Activated naive CD4-positive, alpha-beta T cell treated with anti-CD3 and anti-CD28 coated beads for 36 hours (primary cell): Measurements from ENCODE around the gene UNC13C. TPM values are rescaled to one million over a fixed set of nuclear protein-coding genes. Genes with fewer than 3 reads are reported as not detected.

ENCODE experiments used
- CTCF ChIA-PET: fragments of 350-600 bp; sonication (Branson Sonifier 250); formaldehyde crosslinking; loops from one replicate; lab custom pipeline; 2021; ENCODE audit warnings: antibody characterized with exemption; lab: Charles Lee
- DNase-seq: peaks from one replicate; pipeline ENCODE4 v3.0.0-alpha.2; 2020
- H3K27ac Mint-ChIP-seq: one replicate; pipeline ENCODE4 v1.8.0; 2021; ENCODE audit warnings: mild to moderate bottlenecking, mixed read lengths
- H3K27me3 Mint-ChIP-seq: one replicate; pipeline ENCODE4 v1.8.0; 2021; ENCODE audit warnings: low read depth, mixed read lengths
- H3K36me3 Mint-ChIP-seq: one replicate; pipeline ENCODE4 v1.8.0; 2021; ENCODE audit warnings: low read depth, mixed read lengths
- H3K4me1 Mint-ChIP-seq: one replicate; pipeline ENCODE4 v1.8.0; 2021; ENCODE audit warnings: low read depth, mixed read lengths
- H3K4me3 Mint-ChIP-seq: one replicate; pipeline ENCODE4 v1.8.0; 2021; ENCODE audit warnings: mild to moderate bottlenecking, moderate library complexity, mixed read lengths
- H3K9me3 Mint-ChIP-seq: one replicate; pipeline ENCODE4 v1.8.0; 2021; ENCODE audit warnings: mixed read lengths
- intact Hi-C: fragments of 100-400 bp; cut with micrococcal nuclease; formaldehyde crosslinking; loops from one replicate; pipeline ENCODE4 v1.15.1; 2023
- total RNA-seq, 2 experiments: library from RNA; stranded (reverse); gene quantifications; one replicate each; pipeline ENCODE4 v1.2.3, GENCODE V29; 2021

Gene UNC13C
- total RNA-seq, 2 experiments from 2014 or later: not detected

DNA sequence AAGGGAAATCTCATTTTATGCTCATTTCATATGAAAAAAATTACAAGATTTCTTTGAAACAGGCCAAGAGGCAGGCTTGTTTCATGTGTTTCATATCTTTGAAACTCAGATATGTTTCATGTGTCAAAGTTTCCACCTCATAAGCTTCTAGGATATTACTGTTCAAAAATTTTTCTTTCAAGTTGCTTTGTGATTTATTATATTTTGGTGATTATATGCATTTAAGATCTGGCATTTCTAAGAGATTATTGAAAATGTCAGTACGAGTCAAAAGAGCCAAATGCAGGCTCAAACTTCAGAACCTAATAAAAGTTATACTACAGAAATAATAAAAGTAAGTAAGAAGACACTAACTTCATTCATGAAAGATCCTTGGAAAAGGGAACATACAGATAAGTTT lies 590.1 kb downstream of the UNC13C start:
- no peak overlapping the region for H3K27ac Mint-ChIP-seq
- H3K4me3 Mint-ChIP-seq: no peak overlapping the region
- CTCF ChIA-PET: no interaction called here
- H3K4me1 Mint-ChIP-seq: no peaks in the 10 kb centered on the region
- no peak for DNase-seq
- H3K9me3 Mint-ChIP-seq: peaks cover 2% of the 10 kb centered on the region
- intact Hi-C loops: no loop called here
- H3K36me3 Mint-ChIP-seq: no peaks in the 10 kb centered on the region
- peaks cover 16% of the 10 kb centered on the region for H3K27me3 Mint-ChIP-seq

- Mint-ChIP-seq H3K4me1 (no peaks in the 10 kb centered on the region), H3K27me3 (peaks cover 6% of the 10 kb centered on the region), H3K27ac (no peak overlapping the region), H3K4me3 (no peak overlapping the region), H3K36me3 (no peaks in the 10 kb centered on the region), H3K9me3 (peaks cover 2% of the 10 kb centered on the region)
- intact Hi-C loops: no loop called here
- CTCF ChIA-PET: no interaction called here
- no peak for DNase-seq
Measured at GRCh38 chr15:54571576-54571975, 593.3 kb downstream of the UNC13C start.

GRCh38 chr15:54575586-54575985 lies 597.3 kb downstream of the UNC13C start:
- H3K4me1 Mint-ChIP-seq: no peaks in the 10 kb centered on the region
- intact Hi-C loops: no loop called here
- no peak overlapping the region for H3K4me3 Mint-ChIP-seq
- CTCF ChIA-PET: no interaction called here
- no peak for DNase-seq
- H3K27ac Mint-ChIP-seq: no peak overlapping the region
- H3K36me3 Mint-ChIP-seq: no peaks in the 10 kb centered on the region
- H3K27me3 Mint-ChIP-seq: peaks cover 6% of the 10 kb centered on the region
- peaks cover 2% of the 10 kb centered on the region for H3K9me3 Mint-ChIP-seq

DNA sequence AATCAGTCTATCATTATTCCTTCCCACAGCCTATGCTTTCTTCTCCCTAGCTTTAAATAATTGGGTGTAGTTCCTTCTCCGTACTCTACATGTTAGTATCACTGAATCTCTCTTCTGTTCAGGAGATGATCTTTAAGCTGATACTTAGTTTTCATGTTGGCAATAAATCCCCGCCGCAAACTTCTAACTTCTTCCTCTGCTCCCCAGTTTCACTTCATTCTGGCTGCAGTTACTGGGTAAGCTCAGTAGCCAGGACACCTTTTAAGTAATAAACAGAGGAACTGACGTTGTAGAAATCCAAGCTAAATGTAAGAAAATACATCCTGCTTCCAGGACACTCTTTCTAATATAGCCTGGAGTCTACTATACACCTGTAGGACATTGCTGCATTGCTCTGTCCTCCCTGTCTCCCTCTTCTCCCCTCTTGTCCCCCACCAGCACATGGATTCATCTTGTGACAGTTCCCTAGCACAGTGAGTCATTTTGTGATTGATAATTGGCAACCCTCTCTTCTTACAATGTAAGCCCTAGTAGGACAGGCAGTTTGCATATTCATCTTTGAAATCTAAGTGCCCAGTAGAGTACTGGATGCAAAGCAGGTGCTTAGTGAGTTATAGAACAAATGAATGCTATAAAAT lies 598.2 kb downstream of the UNC13C start:
- CTCF ChIA-PET: no interaction called here
- Mint-ChIP-seq H3K36me3 (no peaks in the 10 kb centered on the region), H3K27me3 (peaks cover 8% of the 10 kb centered on the region), H3K27ac (no peak overlapping the region), H3K4me1 (no peaks in the 10 kb centered on the region), H3K9me3 (peaks cover 4% of the 10 kb centered on the region), H3K4me3 (no peak overlapping the region)
- no peak for DNase-seq
- intact Hi-C loops: no loop called here

GRCh38 chr15:54577476-54578250 lies 599.4 kb downstream of the UNC13C start:
- H3K27me3 Mint-ChIP-seq: peaks cover 8% of the 10 kb centered on the region
- DNase-seq: no peak
- CTCF ChIA-PET: no interaction called here
- H3K4me3 Mint-ChIP-seq: no peak overlapping the region
- H3K9me3 Mint-ChIP-seq: peaks cover 4% of the 10 kb centered on the region
- no peak overlapping the region for H3K27ac Mint-ChIP-seq
- H3K36me3 Mint-ChIP-seq: no peaks in the 10 kb centered on the region
- intact Hi-C loops: no loop called here
- no peaks in the 10 kb centered on the region for H3K4me1 Mint-ChIP-seq

DNA sequence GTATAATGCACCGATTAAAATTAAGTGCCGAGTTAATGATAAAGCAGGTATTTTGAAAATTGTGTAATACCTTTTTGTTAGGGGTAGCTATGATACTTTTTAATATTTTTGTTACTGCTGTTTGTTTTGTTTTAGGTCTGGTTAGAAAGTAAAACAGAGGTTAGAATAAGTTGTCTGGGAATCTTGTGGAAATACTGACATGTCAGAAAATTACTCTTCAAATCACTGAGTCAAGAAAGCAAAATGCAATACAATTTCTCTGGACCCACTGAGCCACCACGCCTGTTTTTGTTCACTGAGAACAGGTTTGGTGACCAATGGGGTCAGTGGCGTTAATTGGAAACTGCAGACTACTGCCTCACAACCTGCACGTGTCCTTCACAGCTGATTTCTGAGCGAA lies 601.6 kb downstream of the UNC13C start:
- CTCF ChIA-PET: no interaction called here
- DNase-seq: no peak
- Mint-ChIP-seq H3K27me3 (peaks cover 5% of the 10 kb centered on the region), H3K36me3 (no peaks in the 10 kb centered on the region), H3K9me3 (peaks cover 4% of the 10 kb centered on the region), H3K27ac (no peak overlapping the region), H3K4me3 (no peak overlapping the region), H3K4me1 (no peaks in the 10 kb centered on the region)
- intact Hi-C loops: no loop called here

- no peak overlapping the region for H3K27ac Mint-ChIP-seq
- DNase-seq: no peak
- no peaks in the 10 kb centered on the region for H3K4me1 Mint-ChIP-seq
- CTCF ChIA-PET: no interaction called here
- no peak overlapping the region for H3K4me3 Mint-ChIP-seq
- peaks cover 5% of the 10 kb centered on the region for H3K27me3 Mint-ChIP-seq
- peaks cover 4% of the 10 kb centered on the region for H3K9me3 Mint-ChIP-seq
- H3K36me3 Mint-ChIP-seq: no peaks in the 10 kb centered on the region
- intact Hi-C loops: no loop called here
Measured at GRCh38 chr15:54580643-54581042, 602.4 kb downstream of the UNC13C start.

GRCh38 chr15:54582863-54583643 lies 604.8 kb downstream of the UNC13C start:
- Mint-ChIP-seq H3K36me3 (no peaks in the 10 kb centered on the region), H3K4me3 (no peak overlapping the region), H3K27me3 (peaks cover 3% of the 10 kb centered on the region), H3K27ac (no peak overlapping the region), H3K9me3 (peaks cover 4% of the 10 kb centered on the region), H3K4me1 (no peaks in the 10 kb centered on the region)
- CTCF ChIA-PET: no interaction called here
- no peak for DNase-seq
- intact Hi-C loops: no loop called here

- CTCF ChIA-PET: no interaction called here
- Mint-ChIP-seq H3K27ac (no peak overlapping the region), H3K9me3 (peaks cover 4% of the 10 kb centered on the region), H3K4me3 (no peak overlapping the region), H3K4me1 (no peaks in the 10 kb centered on the region), H3K27me3 (peaks cover 3% of the 10 kb centered on the region), H3K36me3 (no peaks in the 10 kb centered on the region)
- intact Hi-C loops: no loop called here
- DNase-seq: no peak
Measured at GRCh38 chr15:54585063-54585462, 606.8 kb downstream of the UNC13C start.

GRCh38 chr15:54594115-54594514 lies 615.9 kb downstream of the UNC13C start:
- no peaks in the 10 kb centered on the region for H3K4me1 Mint-ChIP-seq
- H3K9me3 Mint-ChIP-seq: peaks cover 5% of the 10 kb centered on the region
- H3K36me3 Mint-ChIP-seq: no peaks in the 10 kb centered on the region
- H3K27me3 Mint-ChIP-seq: peaks cover 9% of the 10 kb centered on the region
- H3K27ac Mint-ChIP-seq: no peak overlapping the region
- intact Hi-C loops: no loop called here
- peak; percentile 6 for DNase-seq
- CTCF ChIA-PET: no interaction called here
- no peak overlapping the region for H3K4me3 Mint-ChIP-seq

DNA sequence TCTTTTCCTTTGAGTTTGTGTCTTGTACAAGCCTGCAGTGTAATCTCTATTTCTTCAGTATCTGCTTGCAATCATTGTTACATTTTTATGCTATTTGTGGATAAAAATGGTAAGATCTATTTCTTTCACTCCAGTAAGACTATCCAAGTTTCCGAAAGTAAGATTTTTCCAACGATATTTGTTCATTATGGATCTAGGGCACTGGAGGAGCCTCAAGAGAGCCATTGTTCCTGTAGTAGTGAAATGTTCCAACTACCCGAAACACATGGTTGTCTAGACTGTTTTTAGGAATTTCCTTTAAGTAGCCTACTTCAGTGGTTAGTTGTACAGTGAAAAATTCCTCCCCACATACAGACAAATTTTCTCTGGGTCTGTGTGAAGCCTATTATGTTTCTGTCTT lies 621.1 kb downstream of the UNC13C start:
- Mint-ChIP-seq H3K9me3 (no peaks in the 10 kb centered on the region), H3K27ac (no peak overlapping the region), H3K27me3 (peaks cover 4% of the 10 kb centered on the region), H3K4me1 (no peaks in the 10 kb centered on the region), H3K4me3 (no peak overlapping the region), H3K36me3 (no peaks in the 10 kb centered on the region)
- no peak for DNase-seq
- intact Hi-C loops: no loop called here
- CTCF ChIA-PET: no interaction called here

DNA sequence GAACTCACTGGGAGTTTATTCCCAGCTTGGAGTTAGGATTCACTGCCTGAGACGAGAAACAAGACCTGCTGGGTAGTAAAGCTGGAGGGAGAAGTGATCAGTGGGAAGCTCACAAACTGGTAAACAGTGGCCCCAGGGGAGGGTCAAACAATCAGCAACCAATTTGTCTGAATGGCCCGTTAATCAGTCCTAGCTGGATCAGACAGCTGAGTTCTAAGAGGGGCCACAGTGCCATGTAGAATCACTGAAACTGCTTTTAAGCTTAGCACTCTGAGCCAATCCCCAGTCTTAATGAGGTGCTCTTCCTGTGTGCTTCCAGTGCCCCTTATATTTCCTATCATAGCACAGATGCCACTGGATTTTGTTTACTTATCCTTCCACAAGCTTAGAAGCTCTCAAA lies 626.8 kb downstream of the UNC13C start:
- intact Hi-C loops: no loop called here
- H3K36me3 Mint-ChIP-seq: no peaks in the 10 kb centered on the region
- no peaks in the 10 kb centered on the region for H3K27me3 Mint-ChIP-seq
- H3K4me3 Mint-ChIP-seq: no peak overlapping the region
- no peaks in the 10 kb centered on the region for H3K4me1 Mint-ChIP-seq
- no peaks in the 10 kb centered on the region for H3K9me3 Mint-ChIP-seq
- CTCF ChIA-PET: interaction anchor here (1.1 kb wide), 1 partner anchor 10 kb away, joined by 3 read pairs; no protein-coding TSS in a partner anchor
- no peak overlapping the region for H3K27ac Mint-ChIP-seq
- DNase-seq: no peak
